D721Med (cell line): ENCODE measurements around the gene IL20RB.

Source experiments
- DNase-seq: peaks from one replicate; pipeline ENCODE4 v3.0.0; 2011; ENCODE audit warnings: low spot score; ENCODE audit not compliant: insufficient read length
- FAIRE-seq: peaks from 2 replicates; lab custom pipeline; 2011; peaks lifted over from hg19 to GRCh38; lab: Jason Lieb, UNC
- TF ChIP-seq, protein P1 (sequence below): IDR thresholded peaks from 2 replicates; pipeline ENCODE4 v1.5.1; 2012; ENCODE audit warnings: mild to moderate bottlenecking, control low read depth; ENCODE audit not compliant: insufficient read depth; ENCODE audit errors: missing control alignments

Gene IL20RB

DNA sequence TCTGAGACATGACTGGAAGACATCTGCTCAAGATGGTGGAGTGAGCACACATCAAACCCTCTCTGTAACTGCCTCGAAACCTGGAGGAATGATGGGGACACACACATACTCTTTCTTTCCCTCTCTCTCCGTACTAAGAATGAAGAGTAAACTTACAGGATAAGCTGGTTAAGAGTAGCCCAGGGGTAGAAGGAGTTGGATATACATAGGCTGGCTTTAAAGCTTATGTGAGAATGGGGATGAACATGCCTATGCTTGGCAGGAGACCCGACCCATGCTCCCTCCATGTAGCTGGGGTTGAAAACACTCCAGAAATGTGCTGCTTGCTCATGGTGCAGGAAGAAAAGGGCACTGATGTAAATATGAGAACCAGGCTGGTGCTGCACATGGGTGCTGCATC is 68.9 kb downstream of the IL20RB start:
- no peak for FAIRE-seq
- TF ChIP-seq, protein P1, sequence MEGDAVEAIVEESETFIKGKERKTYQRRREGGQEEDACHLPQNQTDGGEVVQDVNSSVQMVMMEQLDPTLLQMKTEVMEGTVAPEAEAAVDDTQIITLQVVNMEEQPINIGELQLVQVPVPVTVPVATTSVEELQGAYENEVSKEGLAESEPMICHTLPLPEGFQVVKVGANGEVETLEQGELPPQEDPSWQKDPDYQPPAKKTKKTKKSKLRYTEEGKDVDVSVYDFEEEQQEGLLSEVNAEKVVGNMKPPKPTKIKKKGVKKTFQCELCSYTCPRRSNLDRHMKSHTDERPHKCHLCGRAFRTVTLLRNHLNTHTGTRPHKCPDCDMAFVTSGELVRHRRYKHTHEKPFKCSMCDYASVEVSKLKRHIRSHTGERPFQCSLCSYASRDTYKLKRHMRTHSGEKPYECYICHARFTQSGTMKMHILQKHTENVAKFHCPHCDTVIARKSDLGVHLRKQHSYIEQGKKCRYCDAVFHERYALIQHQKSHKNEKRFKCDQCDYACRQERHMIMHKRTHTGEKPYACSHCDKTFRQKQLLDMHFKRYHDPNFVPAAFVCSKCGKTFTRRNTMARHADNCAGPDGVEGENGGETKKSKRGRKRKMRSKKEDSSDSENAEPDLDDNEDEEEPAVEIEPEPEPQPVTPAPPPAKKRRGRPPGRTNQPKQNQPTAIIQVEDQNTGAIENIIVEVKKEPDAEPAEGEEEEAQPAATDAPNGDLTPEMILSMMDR, result no peak

DNA sequence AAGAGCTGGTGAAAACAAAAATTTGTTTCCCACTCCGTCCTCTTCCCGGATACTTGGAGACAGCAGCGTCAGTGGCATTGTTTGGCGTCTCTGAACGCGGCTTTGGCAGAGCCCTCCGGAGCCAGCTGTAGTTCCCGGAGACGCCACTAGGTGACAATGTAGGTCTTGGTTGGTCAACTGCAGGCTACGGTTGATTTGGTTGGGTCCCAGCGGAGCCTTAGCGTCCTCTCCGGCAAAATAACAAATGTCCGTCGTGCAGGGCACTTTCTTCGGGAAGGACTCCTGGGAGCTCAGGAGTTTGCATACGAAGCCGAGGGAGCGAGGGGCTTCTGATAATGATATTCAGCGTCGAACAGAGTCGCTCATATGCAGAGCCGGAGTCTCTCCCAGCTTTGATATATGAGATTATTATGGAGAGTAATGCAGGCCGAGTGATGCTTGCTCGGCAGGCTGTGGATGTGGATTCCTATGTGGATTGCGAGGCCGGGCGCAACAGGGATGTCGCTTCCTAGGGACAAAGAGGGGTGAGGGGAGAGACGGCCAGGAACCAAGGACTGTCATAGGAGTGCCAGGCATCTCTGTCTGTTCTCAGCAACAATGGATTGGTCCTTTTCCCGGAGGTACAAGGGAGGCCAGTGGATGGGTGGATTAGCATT is 74.8 kb downstream of the IL20RB start:
- DNase-seq, result peak; percentile 66
- no peak for FAIRE-seq
- TF ChIP-seq, protein P1, result peak; percentile 91

More for the DNA sequence above, 68.9 kb downstream of the IL20RB start:
- no peak for DNase-seq

DNA sequence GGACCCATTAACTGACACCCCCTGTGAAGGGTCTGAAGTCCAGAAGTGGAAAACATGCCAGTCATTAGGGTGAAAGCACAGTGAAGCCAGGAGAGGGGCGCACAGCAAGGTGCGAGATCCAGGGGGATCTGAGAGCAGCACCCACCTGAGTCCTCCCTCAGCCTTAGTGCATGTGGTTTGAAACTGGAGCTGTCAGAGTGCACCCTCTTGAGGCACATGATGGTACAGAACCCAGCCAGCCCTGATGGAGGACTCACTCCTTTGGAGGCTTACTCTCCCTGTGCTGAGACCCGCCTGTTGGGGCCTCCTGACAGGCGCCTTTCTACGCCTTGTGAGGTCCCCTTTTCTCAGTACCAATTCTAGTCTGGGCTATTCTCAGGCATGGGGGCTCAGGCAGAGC is 77.8 kb downstream of the IL20RB start:
- FAIRE-seq (no peak), DNase-seq (no peak)
- TF ChIP-seq, protein P1, result no peak

DNA sequence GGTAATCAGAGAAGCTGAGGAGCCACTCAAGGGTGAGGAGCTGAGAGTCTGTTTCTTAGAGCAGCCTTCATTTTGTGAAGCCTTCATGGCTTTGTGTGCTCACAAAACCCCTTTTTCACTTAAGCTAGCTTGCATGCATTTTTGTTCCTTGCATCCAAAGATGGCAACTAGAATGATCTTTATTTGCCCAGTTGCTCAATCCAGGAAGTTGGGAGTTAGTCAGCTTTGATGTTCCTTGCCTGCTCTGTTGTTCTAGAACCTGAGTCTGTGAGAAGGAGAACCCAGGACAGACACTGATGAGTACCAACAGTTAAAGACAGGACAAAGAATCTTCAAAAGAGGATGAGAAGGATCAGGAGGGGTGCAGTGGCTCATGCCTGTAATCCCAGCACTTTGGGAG is 81.8 kb downstream of the IL20RB start:
- no peak for FAIRE-seq
- TF ChIP-seq, protein P1, result no peak
- no peak for DNase-seq

DNA sequence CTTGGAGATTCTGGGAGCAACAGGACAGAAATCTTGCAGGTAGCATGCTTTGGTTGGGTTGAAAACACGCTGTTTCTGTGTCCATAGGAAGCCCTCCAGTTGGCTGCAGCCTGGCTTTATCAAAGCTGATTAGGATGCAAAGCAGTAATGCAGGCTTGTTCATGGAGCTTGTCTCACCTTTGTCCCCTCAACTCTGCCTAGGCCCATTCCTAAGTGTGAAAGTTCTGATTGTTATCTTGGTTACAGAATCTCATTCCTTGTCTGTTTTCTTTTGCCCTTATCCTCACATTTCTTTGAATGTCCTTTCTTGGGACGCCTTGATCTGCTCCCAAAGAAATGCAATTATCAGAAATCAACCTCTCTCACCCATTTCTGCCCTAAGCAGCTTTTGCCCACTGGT is 83.5 kb downstream of the IL20RB start:
- no peak for DNase-seq
- TF ChIP-seq, protein P1, result no peak
- no peak for FAIRE-seq

DNA sequence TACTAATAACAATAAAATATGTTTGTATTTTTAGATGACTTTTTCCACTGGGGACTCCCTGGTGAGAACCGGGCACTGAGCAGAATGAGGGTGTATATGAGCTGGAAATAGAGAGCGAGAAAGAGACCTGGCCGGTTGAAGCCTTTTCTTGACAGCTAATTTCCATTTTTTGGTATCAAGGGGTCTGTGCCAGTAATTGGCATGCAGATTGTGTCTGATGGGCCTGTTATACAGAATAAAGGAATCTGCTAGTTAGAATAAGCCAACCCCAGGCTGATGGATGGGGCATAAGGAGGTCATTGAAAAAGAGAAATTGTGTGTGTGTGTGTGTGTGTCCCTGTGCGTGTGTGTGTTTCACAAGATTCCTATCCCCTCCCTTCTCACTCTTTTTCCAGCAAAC is 83.9 kb downstream of the IL20RB start:
- TF ChIP-seq, protein P1, result no peak
- FAIRE-seq (no peak), DNase-seq (no peak)

DNA sequence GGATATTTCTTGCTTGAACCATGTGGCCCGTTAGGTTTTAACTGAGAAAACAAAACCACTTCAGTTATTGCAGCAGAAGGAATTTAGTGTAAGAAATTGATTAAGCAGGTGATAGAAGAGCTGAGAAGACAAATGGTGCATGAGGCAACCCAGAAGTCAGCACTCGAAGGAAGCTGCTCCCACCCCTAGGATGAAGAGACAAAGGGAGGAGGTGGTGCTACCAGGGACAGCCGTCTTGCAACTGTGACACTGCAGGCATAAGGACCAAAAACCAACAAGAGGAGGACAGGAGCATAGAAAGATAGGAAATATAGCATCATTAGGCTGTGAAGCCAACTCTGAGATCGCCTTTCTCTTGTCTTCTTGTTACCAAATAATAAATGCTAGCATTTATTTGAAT is 89.0 kb downstream of the IL20RB start:
- DNase-seq, result no peak
- TF ChIP-seq, protein P1, result no peak
- FAIRE-seq, result no peak
